HG03064 (cell line): ENCODE measurements around the gene ZNF341.
"Not testable (repeated sequence)": the region's sequence is repeated elsewhere in the genome, so short reads cannot be mapped to it uniquely, and the experiment has no call there.

ENCODE experiments used
- ATAC-seq: cut with Tn5 transposase; IDR thresholded peaks from one replicate; pipeline ENCODE4 v1.9.1; 2021; ENCODE audit warnings: low read depth; ENCODE audit not compliant: unreplicated experiment

ZNF341 gene

DNA sequence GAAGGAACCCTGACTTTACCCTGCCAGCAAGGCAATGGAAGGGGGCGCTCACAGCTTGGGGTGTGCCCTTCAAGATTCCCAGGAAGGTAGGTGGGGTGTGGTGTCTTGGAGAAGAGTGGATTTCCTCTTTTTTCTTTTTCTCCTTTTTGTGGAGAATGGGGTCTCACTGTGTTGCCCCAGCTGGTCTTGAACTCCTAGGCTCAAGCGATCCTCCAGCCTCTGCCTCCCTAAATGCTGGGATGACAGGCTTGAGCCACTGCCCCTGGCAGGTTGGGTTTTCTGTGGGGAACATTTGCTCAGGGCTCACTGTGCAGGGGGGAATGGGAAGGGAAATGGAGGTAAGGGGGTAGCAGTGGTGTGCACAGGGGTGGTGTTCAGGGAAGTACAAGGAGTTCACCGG is 4.0 kb upstream of the ZNF341 start:
- ATAC-seq: no peak

DNA sequence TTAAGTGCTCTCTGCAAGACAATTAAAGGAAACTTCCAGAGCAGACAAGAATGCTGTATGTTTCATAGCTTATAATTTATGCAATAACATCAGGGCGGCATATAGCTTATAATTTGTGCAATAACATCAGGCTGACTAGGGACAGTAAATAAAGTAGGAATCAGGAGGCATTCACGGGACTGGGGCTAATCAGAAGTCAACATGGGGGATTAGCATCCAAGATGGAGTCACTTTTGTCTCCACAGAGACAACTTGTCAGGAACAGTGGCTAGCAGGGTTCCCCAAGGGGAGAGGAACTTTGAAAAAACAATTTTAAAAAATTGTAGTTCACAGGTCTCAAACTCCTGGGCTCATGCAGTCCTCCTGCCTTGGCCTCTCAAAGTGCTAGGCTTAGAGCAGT is 3.3 kb upstream of the ZNF341 start:
- no peak for ATAC-seq

- ATAC-seq: no peak
Observed at GRCh38 chr20:33729101-33729500, 2.7 kb upstream of the ZNF341 start.

DNA sequence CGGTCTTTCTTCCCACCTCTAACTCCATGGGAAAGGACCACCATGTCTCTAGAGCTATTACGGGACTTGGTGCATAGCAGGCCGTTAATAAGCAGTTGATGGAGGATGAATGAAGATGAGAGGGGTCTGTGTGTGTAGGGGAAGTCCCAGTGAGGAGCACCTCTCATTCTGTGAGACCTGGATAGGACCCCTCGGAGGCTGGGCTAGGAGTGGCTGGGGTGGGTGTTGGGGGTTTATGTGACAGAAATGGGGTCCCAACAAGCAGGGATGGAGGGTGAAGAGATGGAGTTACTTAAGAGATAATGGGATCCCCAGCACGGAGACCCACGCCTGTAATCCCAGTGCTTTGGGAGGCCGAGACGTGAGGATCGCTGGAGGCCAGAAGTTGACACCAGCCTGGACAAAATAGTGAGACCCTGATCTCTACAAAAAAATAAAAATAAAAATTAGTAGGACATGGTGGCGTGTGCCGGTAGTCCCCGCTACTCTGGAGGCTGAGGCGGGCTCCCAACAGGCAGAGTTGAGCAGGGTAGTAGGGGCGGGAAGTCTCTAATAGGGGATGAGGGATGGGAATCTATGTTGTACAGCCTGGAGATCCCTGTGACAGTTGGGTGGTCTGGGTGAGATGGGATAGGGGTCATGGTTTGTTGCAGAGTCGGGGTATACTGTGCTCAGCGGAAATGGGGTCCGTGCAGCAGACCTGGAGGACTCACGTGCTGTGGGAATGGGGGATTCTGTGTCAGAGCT is 677 bp upstream of the ZNF341 start:
- ATAC-seq: no peak

- peak; percentile 52 for ATAC-seq
Observed at GRCh38 chr20:33732166-33732970, 572 bp downstream of the ZNF341 start.

GRCh38 chr20:33733654-33734576 is 2.1 kb downstream of the ZNF341 start:
- no peak for ATAC-seq

DNA sequence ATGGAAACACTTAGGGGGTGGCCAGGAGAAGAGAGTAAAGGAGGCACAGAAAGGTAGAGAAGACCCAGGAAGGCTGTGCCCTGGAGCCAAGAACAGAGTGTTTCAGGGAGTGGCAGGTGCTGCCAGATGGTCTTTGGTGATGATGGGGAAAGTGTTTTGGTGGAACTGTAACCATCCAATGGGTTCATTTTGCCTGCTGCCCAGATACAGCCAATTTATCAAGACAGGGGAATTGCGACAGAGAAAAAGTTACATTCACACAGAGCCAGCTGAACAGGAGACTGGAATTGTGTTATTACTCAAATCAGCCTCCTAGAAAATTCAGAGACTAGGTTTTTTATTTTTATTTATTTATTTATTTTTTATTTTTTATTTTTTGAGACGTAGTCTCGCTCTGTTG is 5.2 kb downstream of the ZNF341 start:
- no peak for ATAC-seq

- no peak for ATAC-seq
Observed at GRCh38 chr20:33739493-33739892, 7.7 kb downstream of the ZNF341 start.

DNA sequence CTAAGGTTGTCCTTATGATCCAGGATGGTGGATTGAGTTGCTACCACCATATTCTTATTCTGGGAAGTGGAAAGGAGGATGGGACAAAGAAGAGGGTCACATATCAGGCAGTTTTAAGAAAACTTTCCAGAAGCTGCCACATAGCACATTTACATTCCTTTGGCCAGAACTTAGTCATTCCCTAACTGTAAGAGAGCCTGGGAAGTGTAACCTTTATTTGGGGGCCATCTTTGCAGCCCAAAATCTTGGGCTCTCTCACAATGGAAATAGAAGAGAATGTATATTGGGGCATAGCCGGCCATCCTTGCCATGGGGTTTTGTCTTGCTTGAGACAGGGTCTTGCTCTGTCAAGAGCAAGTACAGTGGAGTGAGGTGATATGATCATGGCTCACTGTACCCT is 8.4 kb downstream of the ZNF341 start:
- no peak for ATAC-seq

GRCh38 chr20:33744181-33744580 is 12.4 kb downstream of the ZNF341 start:
- ATAC-seq: no peak

DNA sequence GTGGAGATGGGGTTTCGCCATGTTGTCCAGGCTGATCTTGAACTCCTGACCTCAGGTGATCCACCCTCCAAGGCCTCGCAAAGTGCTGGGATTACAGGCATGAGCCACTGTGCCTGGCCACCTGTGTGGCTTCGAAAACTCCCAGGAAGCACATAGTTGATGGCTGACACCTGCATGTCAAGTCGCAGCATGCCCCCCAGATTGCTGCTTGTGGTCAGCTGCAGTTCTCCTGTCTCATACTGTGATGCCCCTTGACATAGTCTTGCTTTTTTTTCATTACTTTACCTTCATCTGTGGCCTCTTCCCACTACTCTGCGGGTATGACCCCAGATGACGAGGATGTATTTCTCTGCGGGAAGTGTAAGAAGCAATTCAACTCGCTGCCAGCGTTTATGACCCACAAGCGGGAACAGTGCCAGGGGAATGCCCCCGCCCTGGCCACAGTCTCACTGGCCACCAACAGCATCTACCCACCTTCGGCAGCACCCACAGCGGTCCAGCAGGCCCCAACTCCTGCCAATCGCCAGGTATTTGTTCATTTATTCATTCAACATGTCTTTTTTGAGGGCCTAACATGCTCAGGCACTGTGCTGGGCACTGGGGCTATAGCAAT is 13.1 kb downstream of the ZNF341 start:
- no peak for ATAC-seq

GRCh38 chr20:33746325-33746998 is 14.7 kb downstream of the ZNF341 start:
- no peak for ATAC-seq

DNA sequence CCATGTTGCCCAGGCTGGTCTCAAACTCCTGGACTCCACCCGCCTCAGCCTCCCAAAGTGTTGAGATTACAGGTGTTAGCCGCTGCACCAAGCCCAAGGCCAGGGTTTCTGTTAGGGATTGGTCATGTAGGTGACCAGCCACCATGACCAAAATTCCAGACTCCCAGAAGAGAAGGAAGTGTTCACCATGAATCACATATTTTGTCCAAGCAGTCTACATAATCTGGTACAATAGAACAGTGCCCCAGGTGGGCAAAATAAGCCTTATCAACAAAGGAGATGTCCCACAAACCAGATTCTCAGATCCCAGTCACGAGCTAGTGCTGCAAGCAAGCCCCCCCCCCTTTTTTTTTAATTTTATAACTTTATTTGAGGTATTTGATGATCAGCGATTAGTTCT is 20.0 kb downstream of the ZNF341 start:
- ATAC-seq: no peak

DNA sequence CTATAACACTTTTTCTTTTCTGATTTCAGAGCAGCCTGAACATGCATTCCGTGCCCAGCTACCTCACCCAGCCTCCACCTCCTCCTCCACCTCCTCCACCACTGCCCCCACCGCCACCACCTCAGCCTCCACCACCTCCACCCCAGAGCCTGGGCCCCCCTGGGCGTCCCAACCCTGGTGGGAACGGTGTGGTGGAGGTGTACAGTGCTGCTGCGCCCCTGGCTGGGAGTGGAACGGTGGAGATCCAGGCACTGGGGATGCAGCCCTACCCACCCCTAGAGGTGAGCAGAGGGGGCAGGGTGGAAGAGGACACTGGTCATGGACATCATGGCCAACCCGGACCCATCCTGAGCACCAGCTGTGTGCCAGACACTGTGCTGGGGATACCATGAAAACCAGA is 21.3 kb downstream of the ZNF341 start:
- no peak for ATAC-seq

- no peak for ATAC-seq
Observed at GRCh38 chr20:33753763-33754162, 22.0 kb downstream of the ZNF341 start.

- ATAC-seq: not testable (repeated sequence)
Observed at GRCh38 chr20:33755936-33756490, 24.2 kb downstream of the ZNF341 start.

- ATAC-seq: no peak
Observed at GRCh38 chr20:33757046-33757445, 25.2 kb downstream of the ZNF341 start.

DNA sequence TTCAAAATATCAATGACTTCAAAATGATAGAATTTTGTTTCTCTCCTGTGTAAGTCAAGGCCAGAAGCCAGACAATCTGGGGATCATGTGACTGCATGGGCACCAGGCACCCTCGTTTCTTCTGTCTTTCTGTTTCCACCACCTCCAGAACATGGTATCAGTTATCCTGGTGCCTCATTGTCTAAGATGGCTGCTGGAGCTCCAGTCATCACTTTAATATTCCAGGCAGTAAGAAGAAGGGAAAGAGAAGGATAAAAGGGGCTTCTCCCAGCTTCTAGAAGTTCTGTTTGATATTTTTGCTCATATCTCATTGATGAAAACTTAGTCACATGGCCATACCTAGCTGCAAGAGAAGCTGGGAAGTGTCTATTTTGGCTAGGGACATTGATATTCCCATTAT is 25.7 kb downstream of the ZNF341 start:
- no peak for ATAC-seq

- no peak for ATAC-seq
Observed at GRCh38 chr20:33761698-33762250, 30.0 kb downstream of the ZNF341 start.
